Activated naive CD8-positive, alpha-beta T cell treated with anti-CD3 and anti-CD28 coated beads, Interleukin-2, amount 10 ng/mL, durations not matched to agents 7 days and 5 days (primary cell): ENCODE measurements around the gene KIFC3. TPM values are rescaled to one million over a fixed set of nuclear protein-coding genes. Genes with fewer than 3 reads are reported as not detected.
"Not testable (repeated sequence)": the region's sequence is repeated elsewhere in the genome, so short reads cannot be mapped to it uniquely, and the experiment has no call there.

Experiments
- ATAC-seq: fragments of 150-1000 bp; cut with Tn5 transposase; one replicate; pipeline ENCODE4 v1.10.0; 2021; ENCODE audit warnings: low read depth, moderate library complexity
- POLR2A ChIA-PET: fragments of 350-600 bp; sonication (Branson Sonifier 250); formaldehyde crosslinking; loops from one replicate; lab custom pipeline; 2021; ENCODE audit warnings: antibody characterized with exemption; lab: Charles Lee
- DNase-seq: peaks from one replicate; pipeline ENCODE4 v3.0.0; 2021
- H3K27ac Mint-ChIP-seq: one replicate; pipeline ENCODE4 v1.8.0; 2022; ENCODE audit warnings: mild to moderate bottlenecking, mixed read lengths
- H3K27me3 Mint-ChIP-seq: one replicate; pipeline ENCODE4 v1.8.0; 2022; ENCODE audit warnings: mild to moderate bottlenecking, moderate library complexity, mixed read lengths
- H3K36me3 Mint-ChIP-seq: one replicate; pipeline ENCODE4 v1.8.0; 2021; ENCODE audit warnings: mild to moderate bottlenecking, mixed read lengths
- H3K4me1 Mint-ChIP-seq: one replicate; pipeline ENCODE4 v1.8.0; 2021; ENCODE audit warnings: mixed read lengths
- H3K4me3 Mint-ChIP-seq: one replicate; pipeline ENCODE4 v1.8.0; 2022; ENCODE audit warnings: mild to moderate bottlenecking, moderate library complexity, mixed read lengths
- H3K9me3 Mint-ChIP-seq: one replicate; pipeline ENCODE4 v1.8.0; 2021; ENCODE audit warnings: mixed read lengths
- total RNA-seq, 2 experiments: library from RNA; stranded (reverse); gene quantifications; one replicate each; pipeline ENCODE4 v1.2.3, GENCODE V29; 2021

Gene KIFC3
- total RNA-seq = 1 to 10 TPM; 1.1 to 1.9 TPM

GRCh38 chr16:57802341-57803133, at the start of gene KIFC3:
Gene KIFC3 (minus strand): TSS chr16:57802491. CDS start chr16:57798243, 4,248 bp downstream.
- H3K27me3 Mint-ChIP-seq = peaks cover 67% of the 10 kb centered on the region
- ATAC-seq (peak; percentile 74), DNase-seq (peak; percentile 80)
- peak within 1 kb of the TSS; percentile 89 for H3K4me3 Mint-ChIP-seq
- peaks cover 28% of the 10 kb centered on the region for H3K4me1 Mint-ChIP-seq
- H3K9me3 Mint-ChIP-seq = no peaks in the 10 kb centered on the region
- POLR2A ChIA-PET = no interaction called here
- peak within 1 kb of the TSS; percentile 74 for H3K27ac Mint-ChIP-seq
- H3K36me3 Mint-ChIP-seq = no peaks in the 10 kb centered on the region

GRCh38 chr16:57848181-57848580, 45.9 kb upstream of the KIFC3 start:
- ATAC-seq = no peak
- no peak for DNase-seq
- Mint-ChIP-seq H3K4me3 (no peak overlapping the region), H3K4me1 (no peaks in the 10 kb centered on the region), H3K9me3 (no peaks in the 10 kb centered on the region), H3K27ac (no peak overlapping the region), H3K36me3 (no peaks in the 10 kb centered on the region), H3K27me3 (peaks cover 8% of the 10 kb centered on the region)
- POLR2A ChIA-PET = no interaction called here

GRCh38 chr16:57846931-57847330, 44.6 kb upstream of the KIFC3 start:
- DNase-seq, H3K27me3 Mint-ChIP-seq, H3K36me3 Mint-ChIP-seq, POLR2A ChIA-PET, H3K27ac Mint-ChIP-seq, ATAC-seq, H3K9me3 Mint-ChIP-seq, H3K4me1 Mint-ChIP-seq, H3K4me3 Mint-ChIP-seq: not testable (repeated sequence)

- DNase-seq (no peak), ATAC-seq (no peak)
- H3K27me3 Mint-ChIP-seq = peaks cover 3% of the 10 kb centered on the region
- no peaks in the 10 kb centered on the region for H3K36me3 Mint-ChIP-seq
- POLR2A ChIA-PET = no interaction called here
- no peak overlapping the region for H3K4me3 Mint-ChIP-seq
- no peaks in the 10 kb centered on the region for H3K4me1 Mint-ChIP-seq
- no peaks in the 10 kb centered on the region for H3K9me3 Mint-ChIP-seq
- no peak overlapping the region for H3K27ac Mint-ChIP-seq
Measured at GRCh38 chr16:57846078-57846697, 43.9 kb upstream of the KIFC3 start.

GRCh38 chr16:57845115-57845514, 42.8 kb upstream of the KIFC3 start:
- no peak overlapping the region for H3K27ac Mint-ChIP-seq
- H3K4me3 Mint-ChIP-seq = no peak overlapping the region
- ATAC-seq = no peak
- no peaks in the 10 kb centered on the region for H3K4me1 Mint-ChIP-seq
- no peaks in the 10 kb centered on the region for H3K9me3 Mint-ChIP-seq
- no peak for DNase-seq
- peaks cover 3% of the 10 kb centered on the region for H3K27me3 Mint-ChIP-seq
- no peaks in the 10 kb centered on the region for H3K36me3 Mint-ChIP-seq
- POLR2A ChIA-PET = no interaction called here

GRCh38 chr16:57844416-57845030, 42.2 kb upstream of the KIFC3 start:
- no peaks in the 10 kb centered on the region for H3K4me1 Mint-ChIP-seq
- no peaks in the 10 kb centered on the region for H3K9me3 Mint-ChIP-seq
- H3K27ac Mint-ChIP-seq = no peak overlapping the region
- peaks cover 3% of the 10 kb centered on the region for H3K27me3 Mint-ChIP-seq
- ATAC-seq = no peak
- POLR2A ChIA-PET = no interaction called here
- no peak for DNase-seq
- H3K4me3 Mint-ChIP-seq = no peak overlapping the region
- H3K36me3 Mint-ChIP-seq = no peaks in the 10 kb centered on the region

- H3K27me3 Mint-ChIP-seq = peaks cover 3% of the 10 kb centered on the region
- no peaks in the 10 kb centered on the region for H3K9me3 Mint-ChIP-seq
- DNase-seq = no peak
- no peak for ATAC-seq
- H3K36me3 Mint-ChIP-seq = no peaks in the 10 kb centered on the region
- no peak overlapping the region for H3K27ac Mint-ChIP-seq
- POLR2A ChIA-PET = no interaction called here
- H3K4me1 Mint-ChIP-seq = no peaks in the 10 kb centered on the region
- H3K4me3 Mint-ChIP-seq = no peak overlapping the region
Measured at GRCh38 chr16:57843400-57843799, 41.1 kb upstream of the KIFC3 start.

- Mint-ChIP-seq H3K27me3 (peaks cover 3% of the 10 kb centered on the region), H3K9me3 (no peaks in the 10 kb centered on the region), H3K36me3 (no peaks in the 10 kb centered on the region), H3K27ac (no peak overlapping the region), H3K4me1 (no peaks in the 10 kb centered on the region), H3K4me3 (no peak overlapping the region)
- POLR2A ChIA-PET = no interaction called here
- no peak for DNase-seq
- ATAC-seq = no peak
Measured at GRCh38 chr16:57842601-57843000, 40.3 kb upstream of the KIFC3 start.

- Mint-ChIP-seq H3K36me3 (no peaks in the 10 kb centered on the region), H3K4me1 (no peaks in the 10 kb centered on the region), H3K9me3 (no peaks in the 10 kb centered on the region), H3K4me3 (no peak overlapping the region), H3K27ac (no peak overlapping the region), H3K27me3 (no peaks in the 10 kb centered on the region)
- POLR2A ChIA-PET = no interaction called here
- DNase-seq = no peak
- no peak for ATAC-seq
Measured at GRCh38 chr16:57840833-57841232, 38.5 kb upstream of the KIFC3 start.

GRCh38 chr16:57838161-57838560, 35.9 kb upstream of the KIFC3 start:
- POLR2A ChIA-PET = no interaction called here
- ATAC-seq (no peak), DNase-seq (no peak)
- H3K36me3 Mint-ChIP-seq = no peaks in the 10 kb centered on the region
- no peak overlapping the region for H3K27ac Mint-ChIP-seq
- H3K9me3 Mint-ChIP-seq = no peaks in the 10 kb centered on the region
- no peaks in the 10 kb centered on the region for H3K4me1 Mint-ChIP-seq
- no peaks in the 10 kb centered on the region for H3K27me3 Mint-ChIP-seq
- H3K4me3 Mint-ChIP-seq = no peak overlapping the region

GRCh38 chr16:57837305-57838125, 35.2 kb upstream of the KIFC3 start:
- no peak for ATAC-seq
- Mint-ChIP-seq H3K27me3 (no peaks in the 10 kb centered on the region), H3K27ac (no peak overlapping the region)

GRCh38 chr16:57835439-57835838, 33.1 kb upstream of the KIFC3 start:
- DNase-seq, POLR2A ChIA-PET, H3K4me3 Mint-ChIP-seq, H3K9me3 Mint-ChIP-seq, H3K27ac Mint-ChIP-seq, H3K27me3 Mint-ChIP-seq, H3K4me1 Mint-ChIP-seq, ATAC-seq, H3K36me3 Mint-ChIP-seq: not testable (repeated sequence)

More at GRCh38 chr16:57837305-57838125, 35.2 kb upstream of the KIFC3 start:
- POLR2A ChIA-PET = no interaction called here
- H3K36me3 Mint-ChIP-seq = no peaks in the 10 kb centered on the region
- H3K9me3 Mint-ChIP-seq = no peaks in the 10 kb centered on the region
- DNase-seq = no peak
- H3K4me1 Mint-ChIP-seq = no peaks in the 10 kb centered on the region
- no peak overlapping the region for H3K4me3 Mint-ChIP-seq

GRCh38 chr16:57834936-57835335, 32.6 kb upstream of the KIFC3 start:
- Mint-ChIP-seq H3K4me3 (no peak overlapping the region), H3K27ac (no peak overlapping the region), H3K27me3 (no peaks in the 10 kb centered on the region), H3K9me3 (no peaks in the 10 kb centered on the region), H3K36me3 (no peaks in the 10 kb centered on the region), H3K4me1 (no peaks in the 10 kb centered on the region)
- no peak for ATAC-seq
- POLR2A ChIA-PET = no interaction called here
- no peak for DNase-seq
